COLO668 (cell line): ENCODE results near the gene PSORS1C2.
A peak's percentile ranks its signal among the peaks of the same experiment; 100 is the strongest.
"Not testable (repeated sequence)": the region's sequence is repeated elsewhere in the genome, so short reads cannot be mapped to it uniquely, and the experiment has no call there.

ENCODE experiments used
- DNase-seq: peaks from one replicate; lab custom pipeline; 2025; ENCODE audit not compliant: unreplicated experiment; lab: John Stamatoyannopoulos, UW

PSORS1C2 gene

GRCh38 chr6:31168606-31169005 is 29.7 kb upstream of the PSORS1C2 start:
- no peak for DNase-seq

- DNase-seq = no peak
These were observed 27.1 kb upstream of the PSORS1C2 start for GRCh38 chr6:31165986-31166385.

GRCh38 chr6:31165064-31165832 is 26.4 kb upstream of the PSORS1C2 start:
- not testable (repeated sequence) for DNase-seq

GRCh38 chr6:31164475-31165063 is 25.7 kb upstream of the PSORS1C2 start:
- not testable (repeated sequence) for DNase-seq

GRCh38 chr6:31163922-31164321 is 25.1 kb upstream of the PSORS1C2 start:
- DNase-seq = no peak

GRCh38 chr6:31162463-31163165 is 23.7 kb upstream of the PSORS1C2 start:
- DNase-seq = no peak

GRCh38 chr6:31161216-31162126 is 22.6 kb upstream of the PSORS1C2 start:
- DNase-seq = no peak

GRCh38 chr6:31158863-31159855 is 20.3 kb upstream of the PSORS1C2 start:
- DNase-seq = peak; percentile 40

GRCh38 chr6:31158140-31158862 is 19.4 kb upstream of the PSORS1C2 start, which contains the start of gene TCF19:
Gene TCF19, plus strand, starts transcription at chr6:31158589. Its CDS starts 881 bp downstream, at chr6:31159470.
- peak; percentile 94 for DNase-seq

GRCh38 chr6:31157513-31158139 is 18.8 kb upstream of the PSORS1C2 start, which contains the start of gene CCHCR1:
Gene CCHCR1, minus strand, starts transcription at chr6:31157802. Its CDS starts 202 bp downstream, at chr6:31157600.
- DNase-seq = no peak

- no peak for DNase-seq
These were observed 17.8 kb upstream of the PSORS1C2 start for GRCh38 chr6:31156641-31157040.

- no peak for DNase-seq
These were observed 15.6 kb upstream of the PSORS1C2 start for GRCh38 chr6:31154436-31154835.

GRCh38 chr6:31152781-31153180 is 13.9 kb upstream of the PSORS1C2 start:
- DNase-seq = peak; percentile 2

GRCh38 chr6:31149827-31150447 is 11.1 kb upstream of the PSORS1C2 start:
- no peak for DNase-seq

- DNase-seq = no peak
These were observed 6.5 kb upstream of the PSORS1C2 start for GRCh38 chr6:31145386-31145785.

GRCh38 chr6:31144970-31145340 is 6.1 kb upstream of the PSORS1C2 start:
- DNase-seq = no peak

GRCh38 chr6:31144296-31144969 is 5.6 kb upstream of the PSORS1C2 start:
- no peak for DNase-seq
